ENCODE data around the gene STAB1.

The STAB1 gene

DNA sequence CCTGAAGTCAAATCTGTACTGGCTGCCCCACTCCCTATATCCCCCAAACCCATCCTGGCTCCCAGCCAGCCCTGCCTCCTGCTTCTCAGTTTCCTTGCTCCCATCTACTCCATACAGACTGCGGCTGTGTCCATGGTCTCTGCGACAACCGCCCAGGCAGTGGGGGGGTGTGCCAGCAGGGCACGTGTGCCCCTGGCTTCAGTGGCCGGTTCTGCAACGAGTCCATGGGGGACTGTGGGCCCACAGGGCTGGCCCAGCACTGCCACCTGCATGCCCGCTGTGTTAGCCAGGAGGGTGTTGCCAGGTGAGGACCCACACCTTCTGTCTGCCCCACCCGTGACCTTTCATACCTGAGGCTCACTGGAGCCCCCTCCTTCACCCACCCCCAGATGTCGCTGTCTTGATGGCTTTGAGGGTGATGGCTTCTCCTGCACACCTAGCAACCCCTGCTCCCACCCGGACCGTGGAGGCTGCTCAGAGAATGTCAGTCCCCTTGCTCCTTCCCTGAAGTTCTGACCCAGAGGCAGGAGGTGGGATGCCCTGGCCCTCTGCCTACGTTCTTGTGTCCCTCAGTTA is 14.7 kb downstream of the STAB1 start:
- H3K4me3 ChIP-seq (ENCODE audit: low read depth, low read length) = no peak overlapping the region
- no peaks in the 10 kb centered on the region for H3K36me3 ChIP-seq (replicated peaks)
- TF ChIP-seq, protein P1, sequence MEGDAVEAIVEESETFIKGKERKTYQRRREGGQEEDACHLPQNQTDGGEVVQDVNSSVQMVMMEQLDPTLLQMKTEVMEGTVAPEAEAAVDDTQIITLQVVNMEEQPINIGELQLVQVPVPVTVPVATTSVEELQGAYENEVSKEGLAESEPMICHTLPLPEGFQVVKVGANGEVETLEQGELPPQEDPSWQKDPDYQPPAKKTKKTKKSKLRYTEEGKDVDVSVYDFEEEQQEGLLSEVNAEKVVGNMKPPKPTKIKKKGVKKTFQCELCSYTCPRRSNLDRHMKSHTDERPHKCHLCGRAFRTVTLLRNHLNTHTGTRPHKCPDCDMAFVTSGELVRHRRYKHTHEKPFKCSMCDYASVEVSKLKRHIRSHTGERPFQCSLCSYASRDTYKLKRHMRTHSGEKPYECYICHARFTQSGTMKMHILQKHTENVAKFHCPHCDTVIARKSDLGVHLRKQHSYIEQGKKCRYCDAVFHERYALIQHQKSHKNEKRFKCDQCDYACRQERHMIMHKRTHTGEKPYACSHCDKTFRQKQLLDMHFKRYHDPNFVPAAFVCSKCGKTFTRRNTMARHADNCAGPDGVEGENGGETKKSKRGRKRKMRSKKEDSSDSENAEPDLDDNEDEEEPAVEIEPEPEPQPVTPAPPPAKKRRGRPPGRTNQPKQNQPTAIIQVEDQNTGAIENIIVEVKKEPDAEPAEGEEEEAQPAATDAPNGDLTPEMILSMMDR (IDR thresholded peaks at IDR 0.05; ENCODE audit: low read depth, low read length, missing control alignments) = no peak
- H3K27me3 ChIP-seq (replicated peaks) = no peaks in the 10 kb centered on the region
- no peak for DNase-seq
- no peak overlapping the region for H3K27ac ChIP-seq
- in situ Hi-C loops (cut with HindIII; ENCODE audit: low pct_ligation_motif_present, low sequenced_read_pairs) = no loop called here

DNA sequence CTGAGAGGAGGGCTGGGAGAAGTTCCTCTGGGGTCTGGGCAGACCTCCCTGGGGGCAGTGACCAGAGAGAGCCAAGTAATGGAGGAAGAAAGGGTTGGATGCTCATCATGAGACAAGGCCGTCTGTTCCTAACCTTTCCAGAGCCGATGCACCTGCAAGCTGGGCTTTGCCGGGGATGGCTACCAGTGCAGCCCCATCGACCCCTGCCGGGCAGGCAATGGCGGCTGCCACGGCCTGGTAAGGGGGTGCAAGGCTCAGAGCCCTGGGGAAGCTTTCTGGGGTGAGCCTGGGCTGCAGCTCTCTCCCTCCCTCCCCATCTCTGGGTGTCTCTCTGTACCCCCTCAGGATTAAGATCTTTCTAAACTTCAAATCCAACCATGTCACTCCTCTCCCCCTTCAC is 16.4 kb downstream of the STAB1 start:
- no peak for DNase-seq
- H3K4me3 ChIP-seq (ENCODE audit: low read depth, low read length) = no peak overlapping the region

DNA sequence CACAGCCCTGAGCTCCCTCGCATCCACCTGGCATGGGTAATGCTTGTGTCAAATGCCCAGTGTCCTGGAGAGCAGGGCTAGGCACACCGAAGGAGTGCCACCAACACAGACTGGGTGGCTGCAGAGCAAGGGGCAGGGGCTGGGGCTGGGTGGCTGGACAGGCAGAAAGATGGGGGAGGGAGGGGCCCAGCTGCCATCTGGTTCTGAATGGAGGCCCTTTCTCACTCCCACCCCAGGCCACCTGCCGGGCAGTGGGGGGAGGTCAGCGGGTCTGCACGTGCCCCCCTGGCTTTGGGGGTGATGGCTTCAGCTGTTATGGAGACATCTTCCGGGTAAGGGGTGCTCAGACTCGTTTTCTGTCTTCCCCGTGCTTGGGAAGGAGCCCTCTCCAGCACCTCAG is 17.0 kb downstream of the STAB1 start:
- TF ChIP-seq, protein P1 (IDR thresholded peaks at IDR 0.05; ENCODE audit: low read depth, low read length, missing control alignments) = no peak
- H3K4me3 ChIP-seq (ENCODE audit: low read depth, low read length) = no peak overlapping the region
- no peaks in the 10 kb centered on the region for H3K36me3 ChIP-seq (replicated peaks)
- no peak for DNase-seq
- no peak overlapping the region for H3K27ac ChIP-seq
- no peaks in the 10 kb centered on the region for H3K27me3 ChIP-seq (replicated peaks)
- in situ Hi-C loops (cut with HindIII; ENCODE audit: low pct_ligation_motif_present, low sequenced_read_pairs) = no loop called here

More for the DNA sequence above, 16.4 kb downstream of the STAB1 start:
- in situ Hi-C loops (cut with HindIII; ENCODE audit: low pct_ligation_motif_present, low sequenced_read_pairs) = no loop called here
- TF ChIP-seq, protein P1 (IDR thresholded peaks at IDR 0.05; ENCODE audit: low read depth, low read length, missing control alignments) = no peak
- no peaks in the 10 kb centered on the region for H3K27me3 ChIP-seq (replicated peaks)
- H3K36me3 ChIP-seq (replicated peaks) = no peaks in the 10 kb centered on the region
- H3K27ac ChIP-seq = no peak overlapping the region

DNA sequence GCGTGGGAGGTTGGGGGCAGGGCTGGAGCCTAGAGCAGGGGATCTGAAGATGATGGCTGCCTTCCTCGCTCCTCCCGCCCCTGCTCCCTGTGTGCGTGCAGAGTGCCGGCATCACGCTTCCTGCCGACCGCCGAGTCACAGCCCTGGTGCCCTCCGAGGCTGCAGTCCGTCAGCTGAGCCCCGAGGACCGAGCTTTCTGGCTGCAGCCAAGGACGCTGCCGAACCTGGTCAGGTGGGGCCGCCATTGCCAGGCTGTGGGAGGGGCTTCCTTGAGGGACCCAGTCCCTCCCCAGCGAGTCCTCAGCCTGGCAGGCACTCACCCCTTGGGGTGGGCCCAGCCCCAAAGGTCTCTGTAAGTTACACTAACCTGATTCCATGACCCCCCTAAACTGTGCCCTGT is 17.6 kb downstream of the STAB1 start:
- in situ Hi-C loops (cut with HindIII; ENCODE audit: low pct_ligation_motif_present, low sequenced_read_pairs) = no loop called here
- Histone ChIP-seq H3K27me3 (replicated peaks) (no peaks in the 10 kb centered on the region), H3K36me3 (replicated peaks) (no peaks in the 10 kb centered on the region), H3K4me3 (ENCODE audit: low read depth, low read length) (no peak overlapping the region), H3K27ac (no peak overlapping the region)
- no peak for DNase-seq
- TF ChIP-seq, protein P1 (IDR thresholded peaks at IDR 0.05; ENCODE audit: low read depth, low read length, missing control alignments) = no peak

DNA sequence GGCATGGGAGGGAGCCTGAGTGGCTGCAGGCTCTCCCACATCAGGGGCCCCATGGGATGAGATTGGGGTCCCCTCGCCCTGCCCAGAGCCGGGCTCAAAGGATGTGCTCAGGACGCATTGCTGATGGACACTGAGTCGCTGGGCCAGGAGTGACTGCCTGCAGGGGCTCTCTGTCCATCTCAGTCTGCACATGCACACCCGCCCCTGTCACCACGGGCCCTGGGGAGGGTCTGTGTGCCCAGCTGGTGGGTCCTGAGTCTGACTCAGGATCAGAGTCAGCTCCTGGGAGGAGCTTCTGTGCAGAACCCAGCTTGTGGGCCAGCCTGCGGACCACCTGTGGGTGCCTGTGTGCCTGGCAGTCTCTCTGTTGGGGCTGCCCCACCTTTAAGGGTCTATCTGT is 18.1 kb downstream of the STAB1 start:
- Histone ChIP-seq H3K27me3 (replicated peaks) (no peaks in the 10 kb centered on the region), H3K27ac (no peak overlapping the region), H3K36me3 (replicated peaks) (no peaks in the 10 kb centered on the region), H3K4me3 (ENCODE audit: low read depth, low read length) (no peak overlapping the region)
- TF ChIP-seq, protein P1 (IDR thresholded peaks at IDR 0.05; ENCODE audit: low read depth, low read length, missing control alignments) = no peak
- DNase-seq = no peak
- in situ Hi-C loops (cut with HindIII; ENCODE audit: low pct_ligation_motif_present, low sequenced_read_pairs) = no loop called here

DNA sequence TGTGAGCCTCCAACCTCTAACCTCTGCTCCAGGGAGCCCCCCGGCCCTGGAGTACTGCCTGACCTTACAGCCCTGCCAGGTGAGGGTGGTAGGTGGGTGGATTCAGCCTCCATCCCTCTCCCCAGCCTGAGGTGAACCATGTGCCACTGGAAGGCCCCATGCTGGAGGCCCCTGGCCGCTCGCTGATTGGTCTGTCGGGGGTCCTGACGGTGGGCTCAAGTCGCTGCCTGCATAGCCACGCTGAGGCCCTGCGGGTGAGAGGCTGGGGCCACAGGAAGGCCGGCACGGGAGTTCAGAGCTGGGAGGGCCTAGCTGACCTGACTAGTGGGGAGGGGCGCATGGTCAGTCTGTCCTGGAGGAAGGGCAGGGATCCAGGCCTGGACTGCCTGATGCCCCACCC is 19.4 kb downstream of the STAB1 start:
- Histone ChIP-seq H3K36me3 (replicated peaks) (no peaks in the 10 kb centered on the region), H3K27ac (no peak overlapping the region), H3K27me3 (replicated peaks) (no peaks in the 10 kb centered on the region), H3K4me3 (ENCODE audit: low read depth, low read length) (no peak overlapping the region)
- DNase-seq = no peak
- in situ Hi-C loops (cut with HindIII; ENCODE audit: low pct_ligation_motif_present, low sequenced_read_pairs) = no loop called here
- TF ChIP-seq, protein P1 (IDR thresholded peaks at IDR 0.05; ENCODE audit: low read depth, low read length, missing control alignments) = no peak

Measured in brain microvascular endothelial cell (primary cell).